Activated T-helper 1 cell treated with anti-CD3 and anti-CD28 coated beads, Interleukin-2, amount 50 U/mL, for 16 hours (primary cell): ENCODE measurements around the gene SULT4A1.

Source experiments
- DNase-seq, 2 donors: peaks; one replicate each; pipeline ENCODE4 v3.0.0-alpha.2; 2020; ENCODE audit warnings: low read depth in 1 of 2, low spot score in 1 of 2

The SULT4A1 gene

DNA sequence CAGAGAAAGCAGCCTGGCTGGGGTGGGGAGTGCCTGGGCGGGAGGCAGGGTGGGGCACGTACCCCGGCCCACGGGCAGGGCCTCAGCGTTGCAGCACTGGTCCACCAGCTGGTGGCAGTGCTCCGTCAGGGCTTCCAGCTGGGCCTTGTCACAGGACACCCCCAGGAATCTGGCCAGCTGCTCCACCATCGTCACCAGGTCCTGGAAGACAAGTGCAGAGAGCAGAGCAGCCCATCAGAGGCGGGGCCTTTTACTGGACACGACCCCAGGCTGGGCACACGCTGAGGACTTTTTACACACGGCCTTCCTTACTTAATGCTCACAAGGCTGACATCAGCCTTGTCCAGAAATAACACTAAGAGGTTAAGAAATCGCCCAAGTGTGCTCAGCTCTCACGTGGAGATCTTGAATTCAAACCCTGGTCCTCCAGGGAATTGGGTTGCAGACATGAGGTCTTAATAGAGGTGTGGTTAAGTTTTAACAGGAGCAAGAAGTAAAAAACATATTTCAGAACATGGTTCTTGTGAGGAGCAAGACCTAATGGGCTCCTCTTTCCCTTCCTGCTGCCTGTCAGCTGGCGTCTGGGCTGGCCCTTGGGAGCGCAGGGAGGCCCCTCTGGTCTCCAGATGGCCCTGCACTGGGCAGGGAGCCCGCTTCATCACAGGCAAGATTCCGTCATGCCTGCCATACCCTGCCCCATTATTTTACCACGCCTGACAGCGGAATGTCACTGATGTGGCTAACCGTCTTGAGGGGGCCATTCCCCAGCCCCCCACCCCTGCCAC, 33.1 kb downstream of the SULT4A1 start:
- no peak for DNase-seq

DNA sequence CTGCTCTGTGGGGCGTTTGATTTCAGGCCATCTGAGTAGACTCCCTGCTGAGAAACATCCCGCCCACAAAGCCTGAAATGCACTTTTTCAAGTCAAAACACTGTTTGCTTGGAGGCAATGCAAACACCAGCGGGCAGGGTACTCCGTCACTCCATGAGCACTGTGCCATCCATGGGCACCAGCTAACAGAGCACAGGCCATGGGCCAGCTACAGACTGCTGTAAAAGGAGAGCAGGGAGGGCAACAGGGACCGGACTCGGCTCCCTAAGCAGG, 33.7 kb downstream of the SULT4A1 start:
- no peak for DNase-seq

DNA sequence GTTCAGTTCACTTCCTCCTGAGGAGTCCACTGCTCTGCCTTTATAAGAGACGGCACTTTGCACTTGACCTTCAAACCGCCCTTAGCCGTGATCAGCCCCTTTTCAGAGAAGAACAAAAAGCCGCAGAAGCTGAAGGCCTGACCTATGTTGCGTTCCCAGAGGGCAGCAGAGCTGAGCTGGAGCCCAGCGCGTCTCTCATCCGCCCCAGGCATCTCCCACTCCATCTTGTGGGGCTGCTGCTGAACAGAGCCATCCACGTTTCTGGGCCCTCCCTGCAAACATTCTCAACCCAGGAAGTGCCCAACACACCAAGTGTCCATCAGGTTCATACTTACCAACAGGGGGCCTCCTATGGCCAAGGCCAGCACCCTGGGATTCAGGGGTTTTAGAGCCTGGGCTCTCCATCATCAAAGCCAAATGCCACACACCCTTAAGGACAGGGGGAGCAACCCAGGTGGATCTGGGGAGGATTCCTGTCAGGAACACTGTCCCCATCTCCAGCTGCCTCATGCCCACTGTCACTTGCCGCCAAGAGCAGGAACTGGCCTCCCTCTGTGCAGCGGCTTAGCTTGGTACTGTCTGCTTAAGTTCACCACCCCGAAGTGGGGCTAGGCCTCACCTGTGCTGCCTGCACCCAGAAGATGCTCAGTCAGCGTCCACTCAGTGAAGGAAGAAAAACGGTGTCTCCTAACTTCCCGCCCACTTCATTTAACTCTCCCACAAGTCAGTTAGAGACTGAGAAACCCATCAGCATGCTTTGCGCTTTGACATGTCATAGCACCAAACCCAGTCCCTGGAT, 34.2 kb downstream of the SULT4A1 start:
- DNase-seq = no peak

DNA sequence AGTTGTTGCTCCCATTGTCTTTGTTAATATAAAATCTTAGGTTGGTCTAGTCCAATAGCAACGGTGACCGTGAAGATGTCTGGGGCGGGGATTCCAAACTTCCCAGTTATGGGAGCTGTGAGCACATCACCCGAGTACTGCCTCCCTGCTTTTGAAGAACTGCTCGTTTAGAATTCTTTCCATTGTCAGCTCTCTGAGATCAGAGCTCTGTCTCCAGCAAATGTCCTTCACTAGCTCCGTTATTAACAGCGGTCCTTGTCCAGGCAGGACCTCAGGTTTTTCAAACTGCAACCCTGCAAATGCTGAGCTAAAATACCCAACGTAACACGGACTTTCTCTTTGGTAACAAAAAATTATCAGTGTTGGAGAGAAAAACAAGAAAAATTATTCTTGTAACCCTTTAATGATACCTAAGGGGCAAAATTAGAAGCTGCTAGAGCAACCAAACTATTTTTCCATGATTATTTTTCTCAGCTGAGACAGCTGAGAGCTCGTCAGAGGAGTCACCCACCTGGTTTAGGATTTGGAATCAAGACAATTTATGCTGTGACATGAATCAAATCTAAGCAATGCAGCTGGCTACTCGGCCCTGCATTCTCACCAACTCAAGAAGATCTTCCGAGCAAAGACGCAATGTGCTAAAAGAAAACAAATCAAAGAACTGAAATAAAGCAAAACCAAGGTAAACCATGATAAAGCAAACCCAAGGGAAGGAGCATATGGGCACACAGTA, 35.1 kb downstream of the SULT4A1 start:
- DNase-seq = no peak

DNA sequence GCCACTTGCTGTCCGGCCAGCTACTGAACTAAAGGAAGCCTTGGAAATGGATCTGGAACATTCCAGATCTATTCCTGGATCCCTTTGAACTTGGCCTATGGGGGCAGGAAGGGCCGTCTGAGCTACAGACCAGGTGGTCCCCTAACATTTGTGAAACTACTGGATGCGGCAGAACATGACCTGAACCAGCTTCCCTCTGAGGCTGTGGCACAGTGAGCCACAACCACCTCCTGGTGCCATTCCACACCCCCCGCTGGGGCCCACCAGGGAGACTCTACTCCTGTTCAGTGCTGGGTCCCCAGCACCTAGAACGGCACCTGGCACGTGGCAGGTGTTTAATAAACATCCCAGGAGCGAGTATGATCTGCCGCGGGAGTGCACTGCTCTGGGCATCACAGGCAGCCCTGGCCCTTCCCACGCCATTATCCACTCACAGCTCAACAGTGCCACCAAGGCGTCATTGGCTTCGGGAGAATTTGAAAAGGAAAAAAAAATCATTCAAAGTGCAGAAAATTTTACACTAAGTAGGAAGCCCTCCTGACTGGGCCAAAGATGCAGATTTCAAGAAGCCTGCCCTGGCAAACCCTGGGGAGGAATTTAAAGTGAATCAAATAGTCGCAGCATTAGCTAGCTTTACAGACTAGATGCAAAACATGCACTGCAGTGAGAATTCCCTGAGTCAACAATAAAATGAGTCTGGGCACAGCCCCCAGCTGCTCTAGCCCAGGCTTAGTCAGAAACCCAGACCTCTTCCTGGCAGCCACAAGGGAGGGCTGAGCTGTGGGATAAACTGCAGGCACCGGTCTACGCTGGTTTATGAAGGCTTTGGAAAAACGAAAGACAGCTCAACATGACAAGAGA, 35.9 kb downstream of the SULT4A1 start:
- no peak for DNase-seq

DNA sequence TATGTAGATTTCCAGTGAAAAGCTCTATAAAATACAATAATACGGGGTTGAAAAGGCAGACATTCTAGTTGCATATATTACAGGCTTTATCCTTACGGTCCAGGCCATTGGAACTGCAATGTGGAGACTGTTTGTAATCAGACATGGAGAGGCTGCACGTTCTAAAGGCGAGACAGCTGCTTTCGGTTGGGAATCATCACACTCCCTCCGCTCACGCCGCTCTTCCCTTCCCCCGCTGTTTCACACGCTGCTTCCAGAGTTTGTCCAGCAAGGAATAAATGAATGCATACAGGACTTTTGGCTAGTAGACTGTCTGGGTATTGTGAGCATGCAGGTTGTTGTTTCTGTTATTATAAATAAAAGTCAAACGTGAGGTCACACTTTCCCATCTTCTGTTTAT, 36.7 kb downstream of the SULT4A1 start:
- no peak for DNase-seq

DNA sequence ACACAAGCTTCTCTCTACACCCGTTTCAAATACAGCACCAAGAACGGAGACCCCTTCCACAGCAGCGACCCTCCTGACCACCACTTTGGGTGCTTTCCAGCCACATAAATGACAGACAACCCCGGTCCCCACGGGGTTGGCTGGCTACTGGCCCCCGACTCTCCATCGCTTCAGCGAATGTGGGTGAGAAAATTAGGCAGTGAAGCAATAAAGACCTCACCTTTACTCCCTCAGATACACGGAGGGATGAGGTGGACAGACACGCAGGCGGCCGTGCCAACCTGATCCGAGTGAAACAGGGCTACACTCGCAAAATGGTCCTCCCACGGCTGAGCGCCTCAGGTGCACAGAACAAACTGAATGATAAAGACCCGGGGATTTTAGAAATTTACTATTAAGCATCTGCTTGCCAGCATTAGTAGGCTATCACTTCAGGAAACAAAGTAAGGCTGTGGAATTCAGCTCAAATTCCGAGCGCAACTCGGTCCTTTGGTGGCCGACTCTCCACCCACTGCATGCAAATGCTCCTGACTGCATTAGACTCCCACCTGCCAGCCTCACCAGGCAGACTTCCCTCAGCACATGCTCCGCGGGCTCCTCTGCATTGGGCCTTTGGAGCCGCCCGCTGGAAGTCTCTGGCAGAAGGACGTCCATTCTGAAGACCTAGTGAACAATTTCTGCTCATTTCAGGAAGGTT, 37.4 kb downstream of the SULT4A1 start:
- no peak for DNase-seq

DNA sequence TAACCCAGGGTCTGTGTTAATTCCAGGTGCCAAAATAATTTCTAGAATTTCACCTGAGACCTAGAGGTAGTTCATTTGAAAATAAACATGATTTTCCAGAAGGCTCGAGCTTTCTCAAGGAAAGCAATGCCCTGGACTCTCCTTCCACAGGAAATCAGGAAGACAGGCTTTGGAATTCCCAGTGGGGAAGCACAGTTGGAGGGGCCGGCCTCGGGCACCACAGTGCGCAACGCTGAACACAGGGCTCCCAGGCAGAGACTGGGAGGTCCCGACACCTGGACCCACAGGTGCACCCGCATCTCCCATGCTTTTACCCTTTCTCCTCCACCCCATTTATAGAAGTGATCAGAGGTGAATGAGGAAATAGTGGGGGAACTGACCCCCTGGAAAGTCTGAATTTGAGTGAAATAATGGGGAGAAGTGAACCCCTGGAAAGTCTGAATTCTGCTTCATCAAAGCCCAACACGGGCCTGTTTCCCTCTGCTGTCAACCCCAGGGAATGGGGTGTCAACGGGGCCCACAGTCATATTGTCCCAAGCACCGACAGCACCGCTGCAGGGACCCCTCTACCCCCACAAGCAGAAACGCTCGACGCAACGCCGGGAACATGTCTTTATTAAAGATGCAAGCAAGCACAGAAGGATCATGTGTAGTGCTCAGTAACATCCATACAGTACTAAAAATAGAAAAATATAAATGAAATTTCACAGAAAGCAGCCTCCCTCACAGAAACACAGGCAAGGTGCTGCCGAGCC, 38.2 kb downstream of the SULT4A1 start:
- DNase-seq = no peak

DNA sequence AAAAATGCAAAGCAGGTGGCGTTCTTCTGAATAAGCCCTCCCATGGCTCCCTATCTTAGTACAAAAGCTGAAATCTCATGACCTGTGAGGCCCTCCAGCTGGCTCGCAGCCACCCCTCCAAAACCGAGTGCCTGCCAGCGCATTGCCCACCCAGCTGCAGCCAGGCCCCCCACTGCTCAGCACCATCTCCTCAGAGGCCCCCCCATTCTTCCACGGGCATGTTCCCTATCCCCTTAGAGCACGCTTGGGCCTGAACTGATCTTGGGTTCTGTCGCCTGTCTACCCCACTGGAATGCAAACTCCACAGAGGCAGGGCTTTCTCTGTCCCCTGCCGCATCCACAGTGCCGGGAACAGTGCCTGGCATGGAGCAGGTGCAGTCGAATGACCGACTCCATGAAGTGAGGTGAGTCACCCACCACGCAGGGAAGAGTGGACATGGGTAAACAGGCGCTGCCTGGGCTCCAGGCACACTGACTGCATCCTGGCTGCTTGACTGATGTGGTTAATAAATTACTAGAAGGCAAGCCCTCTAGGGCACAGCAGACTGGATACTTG, 38.9 kb downstream of the SULT4A1 start:
- no peak for DNase-seq

DNA sequence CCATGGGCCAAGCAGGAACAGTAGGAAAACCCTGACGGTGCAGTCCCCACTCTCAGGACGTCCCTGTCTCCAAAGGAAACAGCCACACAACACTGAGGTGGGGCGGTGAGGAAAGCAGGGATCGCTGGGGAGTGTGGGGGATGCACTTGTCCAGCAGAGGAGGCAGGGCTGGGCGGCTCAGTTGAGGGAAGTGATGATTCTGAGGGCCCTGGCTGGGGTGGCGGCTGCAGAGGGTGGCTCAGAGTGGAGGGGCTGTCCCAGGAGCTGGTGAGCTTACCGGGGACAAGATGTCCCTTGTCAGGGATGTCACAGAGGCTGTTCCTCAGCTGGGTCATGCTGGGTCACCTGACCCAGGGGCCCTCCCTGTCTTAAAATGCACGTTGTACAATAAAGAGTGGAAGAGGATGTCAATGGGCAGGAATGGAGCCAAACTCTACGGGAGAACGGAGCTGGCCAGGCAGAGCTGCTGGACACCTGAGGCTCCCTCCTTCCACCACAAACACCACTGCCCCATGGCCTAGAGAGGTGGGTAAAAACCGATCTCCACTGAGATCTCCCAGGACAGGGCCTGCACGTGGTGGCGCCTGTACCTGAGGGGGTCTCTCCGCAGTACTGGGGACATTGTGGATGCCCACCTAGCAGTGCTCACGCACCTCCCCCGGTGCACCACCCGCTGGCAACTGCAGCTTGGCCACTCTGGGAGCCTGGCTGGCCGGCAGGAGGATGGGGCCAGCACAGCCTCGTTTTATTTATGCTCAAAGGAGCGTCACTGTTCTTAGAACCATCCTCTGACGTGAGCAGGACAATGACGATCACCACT, 40.5 kb downstream of the SULT4A1 start:
- DNase-seq = no peak

DNA sequence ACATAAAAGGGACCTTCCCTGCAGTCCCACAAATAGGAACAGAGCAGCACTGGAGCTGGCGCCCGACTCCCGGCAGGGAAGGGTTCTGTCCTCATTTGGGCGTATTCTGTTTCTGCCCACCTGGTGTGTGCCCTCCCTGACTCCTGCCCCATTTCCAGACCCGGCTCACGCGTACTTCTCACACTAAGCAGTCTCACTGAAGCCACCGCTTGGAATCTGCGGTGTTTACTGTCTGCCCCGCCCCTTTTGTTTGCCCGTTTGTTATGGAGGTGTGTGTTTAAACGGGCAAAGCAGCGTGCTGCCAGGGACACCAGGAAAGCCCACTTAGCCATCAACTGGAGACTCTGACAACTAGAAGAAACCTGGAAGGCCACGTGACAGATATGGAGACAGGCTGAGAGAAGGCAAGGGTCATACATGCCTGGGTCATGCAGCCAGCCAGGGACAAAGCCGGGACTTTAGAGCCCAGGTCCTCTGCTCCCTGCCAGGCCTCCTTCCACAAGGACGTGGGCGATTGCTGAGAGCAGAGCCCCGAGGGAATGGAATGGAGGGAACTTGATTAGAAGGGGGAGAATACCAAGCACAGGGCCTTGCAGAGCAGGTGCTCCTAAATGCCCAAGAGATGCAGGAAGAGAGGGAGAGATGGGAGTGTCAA, 41.5 kb downstream of the SULT4A1 start:
- DNase-seq = no peak

DNA sequence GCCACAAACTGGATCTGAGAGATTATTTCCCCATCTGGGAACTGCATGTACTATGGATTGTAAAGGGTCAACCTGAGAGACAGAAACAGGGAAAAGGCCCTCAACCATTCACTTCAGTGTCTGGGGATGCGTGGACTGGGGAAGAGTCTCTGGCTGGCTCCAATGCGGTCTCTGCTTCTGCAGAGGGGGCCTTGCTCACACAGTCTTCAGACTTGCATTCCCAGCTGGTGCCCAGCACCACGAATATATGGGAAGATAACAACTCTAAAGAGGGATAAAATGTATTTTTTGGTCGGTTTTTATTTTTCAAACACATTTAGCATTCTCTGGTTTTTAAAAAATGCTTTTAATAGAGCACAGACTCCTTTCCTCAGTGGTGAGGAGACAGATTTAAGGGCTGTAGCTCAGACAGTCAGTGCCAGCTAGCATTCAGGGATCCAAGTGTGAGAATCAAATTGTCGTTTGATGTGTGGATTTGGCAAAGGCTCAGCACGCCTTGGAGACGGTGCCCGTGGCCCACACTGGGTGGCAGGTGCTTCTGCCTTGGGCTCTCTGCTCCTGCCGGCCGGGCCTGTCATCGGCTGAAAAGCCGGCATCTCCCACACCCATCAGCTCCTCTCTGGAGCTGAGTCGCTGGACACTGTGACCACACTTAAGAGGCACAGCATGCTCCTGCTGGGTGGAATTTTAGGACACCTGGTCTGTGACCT, 42.2 kb downstream of the SULT4A1 start:
- DNase-seq = no peak

DNA sequence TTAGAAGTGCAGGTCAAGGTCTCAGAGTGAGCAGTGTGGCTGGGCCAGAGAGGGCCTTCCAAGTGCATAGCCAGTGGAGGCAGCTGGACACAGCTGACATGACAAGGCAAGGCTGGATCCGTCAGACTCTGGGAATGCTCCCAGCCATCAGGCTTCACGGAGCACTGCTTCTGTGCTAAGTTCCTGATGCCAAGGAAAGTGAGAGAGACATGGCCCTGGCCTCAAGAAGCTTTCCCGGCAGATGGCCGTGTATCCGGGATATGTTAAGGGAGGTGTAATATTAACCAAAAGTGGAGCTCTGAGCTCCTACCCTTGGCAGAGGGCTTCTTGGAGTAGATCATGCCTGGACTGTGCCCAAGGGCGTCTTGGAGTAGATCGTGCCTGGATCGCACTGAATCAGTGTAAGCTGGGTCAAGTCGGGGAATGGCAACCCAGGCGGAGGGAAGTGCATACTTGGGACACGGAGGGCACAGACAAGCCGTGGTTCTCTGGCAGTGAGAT, 42.8 kb downstream of the SULT4A1 start:
- DNase-seq = no peak

DNA sequence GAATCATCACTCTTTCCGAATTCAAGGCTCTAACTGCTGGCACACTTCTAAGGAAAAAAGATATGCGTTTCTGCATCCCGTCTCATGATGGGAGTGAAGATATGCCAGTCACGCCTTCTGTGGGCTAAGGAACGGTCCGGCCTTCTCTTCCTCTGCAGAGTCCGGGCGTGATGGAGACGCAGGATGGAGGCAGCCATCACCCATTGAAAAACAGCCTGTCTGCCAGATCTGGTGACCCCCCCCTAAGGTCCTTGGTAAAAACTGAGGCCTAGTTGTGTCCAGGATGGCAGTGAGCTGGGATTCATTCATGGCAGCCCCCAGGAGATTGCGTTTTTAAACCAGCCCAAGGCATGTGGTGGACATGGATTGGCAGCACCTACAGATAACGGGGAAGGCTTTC, 43.3 kb downstream of the SULT4A1 start:
- no peak for DNase-seq

DNA sequence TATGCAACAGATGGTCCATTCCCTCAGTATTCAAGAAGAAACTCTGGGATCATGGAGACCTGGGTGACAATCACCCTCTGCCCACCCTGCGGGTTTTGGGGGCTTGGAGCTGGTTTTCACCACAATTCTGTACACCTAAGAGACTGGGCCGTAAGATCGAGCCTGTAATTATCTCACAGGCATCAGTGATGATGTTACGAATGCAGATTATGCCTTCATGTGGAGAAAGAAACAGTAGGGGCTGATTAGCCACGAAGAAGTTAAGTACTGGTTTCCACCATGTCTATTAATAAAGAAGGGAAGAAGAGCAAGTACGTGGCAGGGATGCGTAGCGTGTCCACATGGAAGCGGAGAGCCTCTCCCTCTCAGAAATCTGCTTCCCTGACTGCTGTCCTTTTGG, 44.9 kb downstream of the SULT4A1 start:
- DNase-seq = no peak

DNA sequence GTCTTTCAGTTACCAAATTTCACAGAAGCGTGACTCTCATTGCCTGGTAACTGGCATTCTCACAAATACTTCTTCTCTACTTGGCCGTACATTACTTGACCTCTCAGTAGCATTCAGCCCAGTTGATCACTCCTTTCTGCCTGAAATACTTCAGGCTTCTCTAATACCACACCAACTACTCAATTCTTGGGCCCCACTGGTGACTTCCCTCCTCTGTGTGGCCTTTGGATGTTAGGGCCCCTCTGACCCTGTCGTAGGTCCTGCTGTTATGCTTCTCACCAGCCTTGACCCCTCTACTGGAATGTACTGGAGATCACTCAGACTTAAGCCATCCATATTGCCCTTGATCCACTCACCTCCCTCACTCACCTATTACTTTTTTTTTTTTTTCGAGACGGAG, 48.0 kb downstream of the SULT4A1 start:
- no peak for DNase-seq

DNA sequence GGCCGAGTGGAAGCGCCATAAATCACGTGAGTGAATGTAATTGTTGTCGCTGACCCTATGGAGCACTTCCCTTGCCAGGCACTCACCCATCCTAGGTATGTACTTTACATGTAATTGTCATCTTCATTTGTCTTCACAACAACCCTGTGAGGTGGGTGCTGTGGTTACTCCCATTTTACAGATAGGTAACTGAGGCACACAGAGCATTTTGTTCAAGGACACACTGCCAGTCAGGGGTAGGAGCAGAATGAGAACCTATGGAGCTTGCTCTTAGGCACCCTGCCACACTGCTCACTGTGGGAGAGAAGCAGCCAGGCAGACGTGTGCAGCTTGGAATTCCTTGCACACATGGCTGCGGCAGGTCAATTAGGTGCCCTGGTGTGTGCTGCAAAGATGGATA, 49.4 kb downstream of the SULT4A1 start:
- no peak for DNase-seq
